Tibial artery (tissue), 4 donors: Measurements from ENCODE around the gene RTKN.
"Not testable (repeated sequence)": the region's sequence is repeated elsewhere in the genome, so short reads cannot be mapped to it uniquely, and the experiment has no call there.

ENCODE experiments used
- DNase-seq, 2 donors: peaks; one replicate each; pipeline ENCODE4 v3.0.0-alpha.2; 2019
- H3K27ac ChIP-seq, 2 donors: fragments of 200-600 bp; sonication (generic) in 1 of 2; 1 replicate in 1 of 2; 2 replicates in 1 of 2; pipeline ENCODE4 v1.5.1; 2018 to 2019; ENCODE audit warnings: mild to moderate bottlenecking in 1 of 2
- H3K27me3 ChIP-seq, 2 donors: fragments of 200-600 bp; sonication (generic) in 1 of 2; one replicate each; pipeline versions ENCODE4 v1.5.1 to v1.6.0; 2016 to 2019
- H3K36me3 ChIP-seq, 3 donors: fragments of 200-600 bp; sonication (generic) in 2 of 3; one replicate each; pipeline ENCODE4 v1.5.1; 2016 to 2019; ENCODE audit warnings: mild to moderate bottlenecking in 2 of 3
- H3K4me1 ChIP-seq, 4 donors: fragments of 200-600 bp; sonication (generic) in 2 of 4; 1 replicate in 3 of 4; 2 replicates in 1 of 4; pipeline ENCODE4 v1.5.1; 2016 to 2019
- H3K4me3 ChIP-seq, 2 donors: fragments of 200-600 bp; sonication (generic) in 1 of 2; 1 replicate in 1 of 2; 2 replicates in 1 of 2; pipeline ENCODE4 v1.5.1; 2018 to 2019; ENCODE audit warnings: mild to moderate bottlenecking in 2 of 2
- H3K9me3 ChIP-seq, 3 donors: fragments of 200-600 bp; sonication (generic) in 1 of 3; one replicate each; pipeline ENCODE4 v1.5.1; 2016 to 2019
- intact Hi-C: fragments of 100-400 bp; cut with DNase I; formaldehyde crosslinking; loops from one replicate; pipeline ENCODE4 v1.15.0; 2023; ENCODE audit warnings: low total_unique reads
- TF ChIP-seq, protein P1 (sequence below), 2 experiments: fragments of 200-600 bp in 1 of 2; fragments of 450-650 bp in 1 of 2; IDR thresholded peaks; one replicate each; pipeline ENCODE4 v1.5.1; 2017 to 2019; ENCODE audit warnings: antibody characterized with exemption in 2 of 2, mild to moderate bottlenecking in 1 of 2, moderate library complexity in 1 of 2

RTKN gene

DNA sequence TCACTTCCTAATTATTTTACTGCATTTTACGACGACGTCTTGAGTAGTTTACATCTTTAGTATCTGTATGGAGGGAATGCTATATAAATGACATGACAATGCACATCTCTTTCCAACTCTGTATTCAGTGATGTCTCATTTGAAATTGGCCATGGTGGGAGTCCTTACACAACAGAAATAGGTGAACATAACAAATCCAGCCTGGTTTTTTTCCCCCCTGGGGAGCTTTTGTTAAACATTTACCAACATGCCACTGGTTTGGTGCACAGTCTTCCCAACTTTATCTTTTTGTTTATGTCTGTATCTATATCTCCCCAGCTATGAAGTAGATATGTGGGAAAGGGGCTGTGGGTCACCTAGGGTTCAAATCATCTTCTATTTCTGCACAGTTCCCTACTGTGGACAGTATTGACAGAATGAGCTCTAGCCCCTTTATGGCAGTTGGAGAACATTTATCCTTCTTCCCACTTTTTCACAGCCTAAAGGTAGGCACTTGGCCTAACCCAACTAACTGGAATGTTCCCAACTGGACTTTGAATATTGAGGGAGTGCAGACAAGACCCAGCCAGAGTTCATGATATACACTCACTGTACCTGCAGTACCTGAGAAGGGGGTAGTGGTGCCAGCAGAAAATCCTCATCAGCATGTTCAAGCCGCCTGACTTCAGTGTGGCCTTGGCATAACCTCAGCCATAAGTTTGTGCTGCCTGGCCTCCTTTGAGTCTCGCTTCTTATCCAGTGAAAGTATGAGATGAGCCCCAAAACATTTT is 5.7 kb upstream of the RTKN start:
- Histone ChIP-seq H3K27me3 (no peaks in the 10 kb centered on the region), H3K36me3 (no peaks in the 10 kb centered on the region), H3K4me3 (no peak overlapping the region), H3K9me3 (no peaks in the 10 kb centered on the region), H3K27ac (no peak overlapping the region), H3K4me1 (no peaks in the 10 kb centered on the region)
- DNase-seq: no peak
- intact Hi-C loops: no loop called here
- TF ChIP-seq, protein P1, sequence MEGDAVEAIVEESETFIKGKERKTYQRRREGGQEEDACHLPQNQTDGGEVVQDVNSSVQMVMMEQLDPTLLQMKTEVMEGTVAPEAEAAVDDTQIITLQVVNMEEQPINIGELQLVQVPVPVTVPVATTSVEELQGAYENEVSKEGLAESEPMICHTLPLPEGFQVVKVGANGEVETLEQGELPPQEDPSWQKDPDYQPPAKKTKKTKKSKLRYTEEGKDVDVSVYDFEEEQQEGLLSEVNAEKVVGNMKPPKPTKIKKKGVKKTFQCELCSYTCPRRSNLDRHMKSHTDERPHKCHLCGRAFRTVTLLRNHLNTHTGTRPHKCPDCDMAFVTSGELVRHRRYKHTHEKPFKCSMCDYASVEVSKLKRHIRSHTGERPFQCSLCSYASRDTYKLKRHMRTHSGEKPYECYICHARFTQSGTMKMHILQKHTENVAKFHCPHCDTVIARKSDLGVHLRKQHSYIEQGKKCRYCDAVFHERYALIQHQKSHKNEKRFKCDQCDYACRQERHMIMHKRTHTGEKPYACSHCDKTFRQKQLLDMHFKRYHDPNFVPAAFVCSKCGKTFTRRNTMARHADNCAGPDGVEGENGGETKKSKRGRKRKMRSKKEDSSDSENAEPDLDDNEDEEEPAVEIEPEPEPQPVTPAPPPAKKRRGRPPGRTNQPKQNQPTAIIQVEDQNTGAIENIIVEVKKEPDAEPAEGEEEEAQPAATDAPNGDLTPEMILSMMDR (IDR thresholded peaks at IDR 0.05): no peak

DNA sequence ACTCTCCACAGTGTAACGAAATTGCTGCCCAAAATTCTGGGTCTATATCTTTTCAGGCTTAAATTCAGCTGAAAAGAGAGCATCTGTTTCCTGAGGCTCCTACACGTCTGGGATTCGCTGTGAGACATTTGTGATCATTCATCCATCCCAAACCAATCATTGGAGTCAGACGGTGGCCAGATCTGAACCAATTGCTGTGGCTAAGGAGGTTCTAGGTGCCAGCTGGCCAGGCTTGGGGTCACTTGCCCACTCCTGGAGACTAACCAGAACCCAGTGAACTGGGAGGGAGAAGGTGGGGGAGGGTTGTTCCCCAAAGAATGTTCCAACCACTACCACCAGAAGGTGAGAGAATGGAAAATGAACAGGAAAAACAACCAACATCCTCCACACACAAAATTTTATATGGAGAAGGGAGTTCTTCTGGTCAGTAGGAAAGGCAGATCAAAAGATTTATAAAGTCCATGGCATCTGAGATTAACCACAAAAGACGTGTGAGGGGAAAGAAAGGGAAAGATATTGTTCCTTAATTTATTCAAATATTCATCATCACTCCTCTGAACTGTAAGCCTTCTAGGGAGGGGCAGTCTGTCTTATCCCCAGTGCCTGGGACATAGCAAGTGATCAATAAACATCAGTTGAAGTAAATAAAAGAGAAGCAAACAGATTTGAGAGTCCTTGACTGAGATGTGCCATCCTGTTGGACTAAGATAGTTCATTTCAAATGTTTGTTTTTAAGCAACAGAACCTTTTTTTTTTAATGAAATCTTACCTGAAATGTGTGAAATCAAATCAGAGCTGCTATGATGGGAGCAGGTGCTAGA is 3.0 kb upstream of the RTKN start:
- Histone ChIP-seq H3K4me1 (peaks cover 0 to 20% (median 10%) of the 10 kb centered on the region in 4 donors), H3K4me3 (no peak overlapping the region), H3K36me3 (no peaks in the 10 kb centered on the region), H3K27me3 (peaks cover 0 to 13% of the 10 kb centered on the region in 2 donors), H3K9me3 (no peaks in the 10 kb centered on the region), H3K27ac (no peak overlapping the region)
- TF ChIP-seq, protein P1 (IDR thresholded peaks at IDR 0.05): no peak
- DNase-seq: no peak
- intact Hi-C loops: no loop called here

DNA sequence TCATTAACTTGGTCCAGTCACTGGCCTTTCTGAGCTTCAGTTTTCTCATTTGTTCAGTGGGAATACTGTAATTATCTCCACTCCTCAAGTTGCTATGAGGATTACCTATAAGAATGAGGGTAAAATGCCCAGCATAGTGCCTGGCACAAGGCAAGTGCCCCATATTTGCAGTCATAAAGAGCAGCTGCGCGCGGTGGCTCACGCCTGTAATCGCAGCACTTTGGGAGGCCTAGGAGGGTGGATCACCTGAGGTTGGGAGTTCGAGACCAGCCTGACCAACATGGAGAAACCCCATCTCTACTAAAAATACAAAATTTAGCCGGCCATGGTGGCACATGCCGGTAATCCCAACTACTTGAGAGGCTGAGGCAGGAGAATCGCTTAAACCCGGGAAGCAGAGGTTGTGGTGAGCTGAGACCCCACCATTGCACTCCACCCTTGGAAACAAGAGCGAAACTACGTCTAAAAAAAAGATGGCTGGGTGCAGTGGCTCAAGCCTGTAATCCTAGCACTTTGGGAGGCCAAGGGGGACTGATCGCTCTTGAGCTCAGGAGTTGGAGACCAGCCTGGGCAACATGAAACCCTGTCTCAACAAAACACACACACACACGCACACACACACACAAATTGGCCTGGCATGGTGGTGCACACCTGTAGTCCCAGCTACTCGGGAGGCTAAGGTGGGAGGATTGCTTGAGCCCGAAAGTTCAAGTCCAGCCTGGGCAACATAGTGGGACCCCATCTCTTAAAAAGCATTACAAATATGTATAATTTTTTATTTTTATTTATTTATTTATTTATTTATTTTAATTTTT is 953 bp upstream of the RTKN start:
- H3K36me3 ChIP-seq, H3K27ac ChIP-seq, DNase-seq, H3K9me3 ChIP-seq, intact Hi-C loops: not testable (repeated sequence)
- Histone ChIP-seq H3K4me3 (peak overlapping the region in 1 of 2 donors; percentile 50), H3K4me1 (peaks cover 0 to 35% (median 21%) of the 10 kb centered on the region in 4 donors), H3K27me3 (peaks cover 0 to 13% of the 10 kb centered on the region in 2 donors)

DNA sequence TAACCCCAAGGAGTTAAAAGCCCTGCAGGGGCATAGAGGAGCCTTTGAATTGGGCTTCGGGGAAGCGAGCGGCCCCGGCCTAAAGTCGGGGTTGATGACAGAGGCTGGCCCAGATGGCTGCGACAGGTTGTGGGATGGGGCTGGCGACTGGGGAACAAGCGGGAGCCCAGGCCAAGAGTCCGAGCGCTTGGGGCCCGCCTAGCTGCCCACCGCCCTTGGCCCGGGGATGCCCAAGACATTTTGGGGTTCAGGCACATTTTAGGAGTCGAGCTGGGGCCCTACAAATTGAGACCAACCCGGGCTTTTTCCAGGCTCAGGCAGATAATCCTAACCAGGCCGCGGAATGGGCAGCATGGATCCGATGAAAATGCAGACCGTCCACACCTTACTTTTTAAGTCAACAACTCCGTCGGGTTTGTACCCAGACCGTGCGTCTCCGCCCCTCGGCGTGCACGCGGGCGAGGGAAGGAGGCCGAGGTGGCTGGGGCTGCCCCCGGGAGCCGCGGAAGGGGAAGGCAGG is 507 bp downstream of the RTKN start:
- Histone ChIP-seq H3K36me3 (no peaks in the 10 kb centered on the region), H3K27ac (peak overlapping the region; percentile 68 to 76), H3K9me3 (no peaks in the 10 kb centered on the region), H3K4me3 (peak overlapping the region; percentile 50 to 64), H3K4me1 (peaks cover 0 to 45% (median 21%) of the 10 kb centered on the region in 4 donors), H3K27me3 (peaks cover 0 to 13% of the 10 kb centered on the region in 2 donors)
- intact Hi-C loops: no loop called here
- DNase-seq: no peak
- TF ChIP-seq, protein P1 (IDR thresholded peaks at IDR 0.05): no peak

DNA sequence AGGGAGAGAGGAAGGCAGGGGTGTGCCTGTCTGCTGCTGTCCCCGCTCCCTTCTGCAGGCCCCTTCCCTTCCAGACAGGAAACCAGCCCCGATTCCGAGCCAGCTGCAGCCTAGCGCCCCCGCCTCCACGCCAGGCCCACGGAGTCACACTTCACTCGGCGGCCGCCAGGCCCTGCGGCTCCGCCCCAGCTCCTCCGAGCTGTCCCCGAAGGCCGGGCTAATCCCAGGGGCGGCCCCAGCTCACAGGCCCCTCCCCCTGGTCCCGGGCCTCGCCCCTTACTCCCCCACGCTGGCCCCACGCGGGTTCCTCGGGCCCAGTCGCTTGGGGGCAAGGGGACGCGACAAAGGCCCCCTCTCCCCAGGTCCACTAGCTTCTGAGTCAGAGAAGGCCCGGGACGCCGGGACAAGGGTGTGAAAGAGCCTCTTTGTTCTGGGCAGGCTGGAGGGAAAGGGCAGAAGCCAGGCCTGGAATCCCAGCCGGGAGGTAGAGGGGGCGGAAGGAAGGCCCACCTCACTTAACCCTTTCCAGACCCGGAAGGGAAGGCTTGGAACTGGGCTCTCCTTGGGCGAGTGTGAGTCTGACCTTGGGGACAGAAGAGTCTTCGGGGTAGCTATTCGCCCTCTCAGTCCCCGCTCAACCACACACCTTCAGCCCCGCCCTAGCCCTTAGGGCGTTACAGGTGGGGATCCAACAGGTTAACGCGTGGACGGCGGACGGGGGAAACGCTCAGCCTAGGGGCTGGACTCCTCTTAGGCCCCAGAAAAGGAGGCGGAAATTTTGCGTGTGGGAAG is 1.2 kb downstream of the RTKN start:
- intact Hi-C loops: no loop called here
- peaks cover 0 to 45% (median 21%) of the 10 kb centered on the region in 4 donors for H3K4me1 ChIP-seq
- no peaks in the 10 kb centered on the region for H3K9me3 ChIP-seq

More for the DNA sequence above, 1.2 kb downstream of the RTKN start:
- H3K27ac ChIP-seq: peak overlapping the region; percentile 68 to 76
- DNase-seq: peak; percentile 81 to 92
- peaks cover 0 to 13% of the 10 kb centered on the region in 2 donors for H3K27me3 ChIP-seq
- TF ChIP-seq, protein P1 (IDR thresholded peaks at IDR 0.05): peak; percentile 38 to 49
- H3K4me3 ChIP-seq: peak overlapping the region; percentile 50 to 64
- H3K36me3 ChIP-seq: no peaks in the 10 kb centered on the region
